ENCODE results near the gene TYSND1. TPM values are rescaled to one million over a fixed set of nuclear protein-coding genes. Genes with fewer than 3 reads are reported as not detected.
A peak's percentile ranks its signal among the peaks of the same experiment; 100 is the strongest.

The TYSND1 gene
- total RNA-seq, 1 experiment from 2014 or later, result 13.6 TPM

DNA sequence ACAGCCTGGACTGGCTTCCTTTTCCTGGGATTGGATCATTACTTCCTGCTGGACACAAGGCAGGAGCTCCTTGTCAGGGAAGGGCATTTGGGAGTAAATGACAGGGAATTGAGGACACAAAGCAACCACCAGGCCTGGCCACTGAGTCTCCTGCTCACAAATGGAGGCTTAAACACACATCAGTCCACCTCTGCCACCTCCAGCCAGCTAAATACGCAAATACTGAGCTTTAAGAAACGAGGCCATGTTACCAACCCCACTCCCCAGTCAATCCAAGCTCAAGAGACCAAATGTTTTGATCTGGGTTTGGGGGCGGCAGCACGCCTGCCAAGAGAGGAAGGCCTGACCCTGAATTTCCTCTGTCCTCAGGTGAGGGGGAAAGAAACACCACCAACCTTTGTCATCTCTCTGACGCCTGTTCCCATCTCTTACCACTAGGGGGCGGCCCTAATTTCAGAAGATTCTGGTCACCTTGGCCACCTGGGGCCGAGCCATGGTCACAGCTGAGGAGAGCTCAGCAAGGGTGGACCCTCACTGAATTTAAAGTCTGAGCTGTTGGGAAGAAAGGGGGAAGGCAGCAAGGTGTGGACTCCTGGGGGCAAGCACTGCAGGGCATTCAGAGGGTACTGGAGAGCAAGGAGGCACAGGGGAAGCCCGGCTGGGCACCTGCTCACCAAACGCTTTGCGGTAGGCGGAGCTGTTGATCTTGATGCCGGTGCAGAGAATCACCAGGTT lies 30.4 kb downstream of the TYSND1 start:
- intact Hi-C loops (cut with micrococcal nuclease), result no loop called here
- BruUV-seq (replicated peaks), result no TSS peak
- Histone ChIP-seq H3K4me1 (ENCODE audit: control insufficient read depth in 1 of 2, insufficient read depth in 2 of 2, low read length in 2 of 2) (no peaks in the 10 kb centered on the region), H3K36me3 (ENCODE audit: control insufficient read depth in 1 of 2, insufficient read depth in 2 of 2, low read length in 2 of 2) (peaks cover 11 to 53% of the 10 kb centered on the region in 2 experiments; a peak in 3 of 4 replicates), H3K27ac (ENCODE audit: low read depth, low read length) (no peak overlapping the region), H3K27me3 (ENCODE audit: insufficient read depth, low read length) (no peaks in the 10 kb centered on the region), H2AFZ (ENCODE audit: low read depth, low read length, poor library complexity, severe bottlenecking) (no peak overlapping the region), H3K9me3 (ENCODE audit: control insufficient read depth in 1 of 2, insufficient read depth in 1 of 2, low read depth in 1 of 2, low read length in 2 of 2) (no peaks in the 10 kb centered on the region), H4K20me1 (ENCODE audit: insufficient read depth) (no peaks in the 10 kb centered on the region), H3K79me2 (ENCODE audit: insufficient read depth, low read length) (no peaks in the 10 kb centered on the region), H3K9me2 (ENCODE audit: insufficient read depth) (no peaks in the 10 kb centered on the region), H3K4me2 (ENCODE audit: low read length) (no peak overlapping the region), H3K4me3 (replicated peaks in 1 of 2; ENCODE audit: low read depth in 1 of 2, low read length in 2 of 2) (no peak overlapping the region), H3K9ac (ENCODE audit: low read length) (no peak overlapping the region)
- TF ChIP-seq RAD21 (IDR thresholded peaks at IDR 0.05; ENCODE audit: low read depth) (peak; percentile 65), EGR1 (IDR thresholded peaks at IDR 0.05; ENCODE audit: low read depth) (no peak), FOSL1 (IDR thresholded peaks at IDR 0.05; ENCODE audit: low read depth) (no peak)
- TF ChIP-seq, protein P1, sequence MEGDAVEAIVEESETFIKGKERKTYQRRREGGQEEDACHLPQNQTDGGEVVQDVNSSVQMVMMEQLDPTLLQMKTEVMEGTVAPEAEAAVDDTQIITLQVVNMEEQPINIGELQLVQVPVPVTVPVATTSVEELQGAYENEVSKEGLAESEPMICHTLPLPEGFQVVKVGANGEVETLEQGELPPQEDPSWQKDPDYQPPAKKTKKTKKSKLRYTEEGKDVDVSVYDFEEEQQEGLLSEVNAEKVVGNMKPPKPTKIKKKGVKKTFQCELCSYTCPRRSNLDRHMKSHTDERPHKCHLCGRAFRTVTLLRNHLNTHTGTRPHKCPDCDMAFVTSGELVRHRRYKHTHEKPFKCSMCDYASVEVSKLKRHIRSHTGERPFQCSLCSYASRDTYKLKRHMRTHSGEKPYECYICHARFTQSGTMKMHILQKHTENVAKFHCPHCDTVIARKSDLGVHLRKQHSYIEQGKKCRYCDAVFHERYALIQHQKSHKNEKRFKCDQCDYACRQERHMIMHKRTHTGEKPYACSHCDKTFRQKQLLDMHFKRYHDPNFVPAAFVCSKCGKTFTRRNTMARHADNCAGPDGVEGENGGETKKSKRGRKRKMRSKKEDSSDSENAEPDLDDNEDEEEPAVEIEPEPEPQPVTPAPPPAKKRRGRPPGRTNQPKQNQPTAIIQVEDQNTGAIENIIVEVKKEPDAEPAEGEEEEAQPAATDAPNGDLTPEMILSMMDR (IDR thresholded peaks at IDR 0.05 in 2 of 3, conservative IDR thresholded peaks at IDR 0.05 in 1 of 3; ENCODE audit: borderline replicate concordance in 1 of 3, insufficient read depth in 1 of 3, low read depth in 2 of 3, low read length in 2 of 3), result peak; percentile 71 to 95 (median 89)
- CTCF ChIA-PET, result interaction anchor here (0.7 to 3.0 kb wide), 19 partner anchors 9 to 340 kb away, joined by 3 to 22 read pairs (median 4); partner anchors contain the start of genes MACROH2A2, SAR1A and TYSND1
- POLR2A ChIA-PET, result interaction anchor here (1.8 kb wide), 1 partner anchor 30 kb away, joined by 7 read pairs; the partner anchor contains the start of gene TYSND1
- DNase-seq (ENCODE audit: low read depth, low spot score) (peak; percentile 21), ATAC-seq (peak; percentile 86)
- RAD21 ChIA-PET (ENCODE audit: low non-redundant PET in 1 of 2, low total read pairs in 2 of 2, uncharacterized antibody in 2 of 2, unreplicated experiment in 2 of 2), result interaction anchor here (0.8 to 1.2 kb wide), 3 partner anchors 30 to 248 kb away, joined by 3 to 7 read pairs (median 4); partner anchors contain the start of gene TYSND1 (in 1 of the 2)

- POLR2A ChIA-PET, result no interaction called here
- no TSS peak for BruUV-seq (replicated peaks)
Observed at GRCh38 chr10:70114902-70115301, 31.6 kb downstream of the TYSND1 start.

More at GRCh38 chr10:70114902-70115301, 31.6 kb downstream of the TYSND1 start:
- H3K27ac ChIP-seq (ENCODE audit: low read depth, low read length), result no peak overlapping the region
- no peak overlapping the region for H3K4me2 ChIP-seq (ENCODE audit: low read length)
- no peak overlapping the region for H3K9ac ChIP-seq (ENCODE audit: low read length)
- CTCF ChIA-PET, result interaction anchor here (1.0 to 3.0 kb wide), 7 partner anchors 12 to 328 kb away, joined by 3 to 22 read pairs (median 9); partner anchors contain the start of genes MACROH2A2 and TYSND1
- TF ChIP-seq CBX3 (IDR thresholded peaks at IDR 0.05; ENCODE audit: low read depth), result no peak
- TF ChIP-seq RAD21 (IDR thresholded peaks at IDR 0.05; ENCODE audit: low read depth), result no peak
- TF ChIP-seq SRF (IDR thresholded peaks at IDR 0.05; ENCODE audit: low read depth), result no peak
- TF ChIP-seq YY1 (IDR thresholded peaks at IDR 0.05; ENCODE audit: extremely low read depth, insufficient replicate concordance, low read depth, low read length), result no peak
- TF ChIP-seq, protein P1 (IDR thresholded peaks at IDR 0.05 in 2 of 3, conservative IDR thresholded peaks at IDR 0.05 in 1 of 3; ENCODE audit: borderline replicate concordance in 1 of 3, insufficient read depth in 1 of 3, low read depth in 2 of 3, low read length in 2 of 3), result peak in 2 of 3 experiments; percentile 18 to 28; a peak in 1 of 6 replicates
- TF ChIP-seq SIN3A (IDR thresholded peaks at IDR 0.05; ENCODE audit: low read depth), result no peak
- peaks cover 11 to 42% of the 10 kb centered on the region in 2 experiments; a peak in 3 of 4 replicates for H3K36me3 ChIP-seq (ENCODE audit: control insufficient read depth in 1 of 2, insufficient read depth in 2 of 2, low read length in 2 of 2)
- no peak overlapping the region for H3K4me3 ChIP-seq (replicated peaks in 1 of 2; ENCODE audit: low read depth in 1 of 2, low read length in 2 of 2)
- H3K27me3 ChIP-seq (ENCODE audit: insufficient read depth, low read length), result no peaks in the 10 kb centered on the region
- RAD21 ChIA-PET (ENCODE audit: low non-redundant PET in 1 of 2, low total read pairs in 2 of 2, uncharacterized antibody in 2 of 2, unreplicated experiment in 2 of 2), result no interaction called here
- H3K9me3 ChIP-seq (ENCODE audit: control insufficient read depth in 1 of 2, insufficient read depth in 1 of 2, low read depth in 1 of 2, low read length in 2 of 2), result no peaks in the 10 kb centered on the region
- DNase-seq (ENCODE audit: low read depth, low spot score) (no peak), ATAC-seq (no peak)
- intact Hi-C loops (cut with micrococcal nuclease), result no loop called here
- no peaks in the 10 kb centered on the region for H3K9me2 ChIP-seq (ENCODE audit: insufficient read depth)
- no peaks in the 10 kb centered on the region for H4K20me1 ChIP-seq (ENCODE audit: insufficient read depth)
- no peaks in the 10 kb centered on the region for H3K4me1 ChIP-seq (ENCODE audit: control insufficient read depth in 1 of 2, insufficient read depth in 2 of 2, low read length in 2 of 2)
- H3K79me2 ChIP-seq (ENCODE audit: insufficient read depth, low read length), result no peaks in the 10 kb centered on the region
- H2AFZ ChIP-seq (ENCODE audit: low read depth, low read length, poor library complexity, severe bottlenecking), result no peak overlapping the region

All from HCT116 (cell line).